GM19043 (cell line): ENCODE results near the gene OR4P4.

Experiments used
- ATAC-seq: cut with Tn5 transposase; IDR thresholded peaks from one replicate; pipeline ENCODE4 v1.9.1; 2021; ENCODE audit warnings: low read depth; ENCODE audit not compliant: unreplicated experiment

The OR4P4 gene

GRCh38 chr11:55634813-55635212 is at the start of gene OR4P4:
OR4P4 (plus strand) TSS chr11:55635113.
- no peak for ATAC-seq

DNA sequence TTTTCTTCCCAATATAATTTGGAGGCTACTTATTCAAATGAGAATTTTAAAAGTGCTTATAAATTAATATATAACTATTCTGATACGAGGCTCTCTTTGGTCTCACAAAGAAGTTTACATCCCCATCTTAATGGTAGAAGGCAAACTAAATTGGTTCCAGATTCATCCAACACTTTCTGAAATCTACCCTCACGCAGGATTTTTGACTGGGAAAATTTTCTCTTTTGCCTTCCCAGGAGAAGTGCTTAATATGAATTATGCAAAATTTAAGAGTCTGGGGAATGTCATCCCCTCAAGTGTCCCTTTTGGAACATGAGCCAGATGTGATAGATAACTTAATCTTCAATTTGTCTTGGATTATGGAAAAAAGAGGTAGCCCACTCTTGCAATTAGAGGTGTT is 27.4 kb upstream of the OR4P4 start, which contains the start of gene OR4C11:
Gene OR4C11 (minus strand): TSS at position 101 of the 400 bp plus-strand sequence. CDS start 3,272 bp downstream, outside the sequence.
- no peak for ATAC-seq

DNA sequence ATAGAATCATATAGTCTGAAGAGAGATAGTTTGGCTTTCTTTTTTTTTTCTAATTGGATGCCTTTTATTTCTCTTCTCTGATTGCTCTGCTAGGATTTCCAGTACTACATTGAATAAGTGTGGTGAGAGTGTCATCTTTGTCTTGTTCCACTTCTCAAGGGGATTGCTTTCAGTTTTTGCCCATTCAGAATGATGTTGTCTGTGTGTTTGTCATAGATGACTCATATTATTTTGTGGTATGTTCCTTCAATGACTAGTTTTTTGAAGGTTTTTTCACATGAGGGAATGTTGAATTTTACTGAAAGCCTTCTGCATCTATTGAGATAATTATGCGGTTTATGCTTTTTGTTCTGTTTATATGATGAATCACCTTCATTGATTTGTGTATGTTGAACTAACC is 10.4 kb upstream of the OR4P4 start:
- no peak for ATAC-seq

DNA sequence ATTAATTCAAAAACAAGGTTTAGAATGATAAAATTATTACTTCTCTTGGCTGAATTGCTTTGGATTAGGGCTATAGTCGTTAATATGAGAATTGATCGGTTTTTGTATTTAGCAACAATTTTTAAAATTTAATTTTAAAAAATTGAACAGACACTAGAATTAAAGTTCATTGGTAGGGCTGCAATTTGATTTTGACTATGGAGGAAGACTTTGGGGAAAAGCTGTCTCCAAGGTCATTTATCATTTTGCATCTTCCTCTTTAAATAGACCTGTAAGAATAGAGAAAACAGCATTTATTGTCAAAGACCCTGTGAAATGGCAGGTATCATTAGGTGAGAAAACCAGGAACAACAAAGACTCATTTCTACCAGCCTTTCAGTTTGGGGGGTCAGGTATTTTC is 13.1 kb downstream of the OR4P4 start, which contains the start of gene OR4S2:
Gene OR4S2 (plus strand): TSS at position 301 of the 400 bp plus-strand sequence. CDS start 2,577 bp downstream, outside the sequence.
- ATAC-seq, result no peak

DNA sequence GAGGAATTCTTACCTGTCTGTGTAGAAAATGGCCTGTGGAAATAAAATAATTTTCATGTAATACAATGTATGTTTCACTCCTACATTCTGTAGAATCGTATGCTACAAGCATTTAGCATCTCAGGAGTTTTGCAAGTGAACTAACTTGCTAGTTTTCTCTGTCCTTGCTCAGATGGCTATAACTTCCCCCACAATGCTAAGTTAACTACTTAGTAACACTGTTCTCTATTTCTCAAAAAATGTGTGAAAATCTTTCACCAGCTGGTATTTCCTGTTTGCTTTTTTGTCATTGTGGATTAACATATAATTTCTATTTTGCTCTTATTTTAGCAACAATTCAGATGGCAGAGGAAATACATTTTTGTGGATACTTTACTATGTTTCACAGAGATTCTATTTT is 17.6 kb downstream of the OR4P4 start:
- no peak for ATAC-seq

- ATAC-seq, result no peak
These were observed 20.2 kb downstream of the OR4P4 start for GRCh38 chr11:55655096-55655495.

DNA sequence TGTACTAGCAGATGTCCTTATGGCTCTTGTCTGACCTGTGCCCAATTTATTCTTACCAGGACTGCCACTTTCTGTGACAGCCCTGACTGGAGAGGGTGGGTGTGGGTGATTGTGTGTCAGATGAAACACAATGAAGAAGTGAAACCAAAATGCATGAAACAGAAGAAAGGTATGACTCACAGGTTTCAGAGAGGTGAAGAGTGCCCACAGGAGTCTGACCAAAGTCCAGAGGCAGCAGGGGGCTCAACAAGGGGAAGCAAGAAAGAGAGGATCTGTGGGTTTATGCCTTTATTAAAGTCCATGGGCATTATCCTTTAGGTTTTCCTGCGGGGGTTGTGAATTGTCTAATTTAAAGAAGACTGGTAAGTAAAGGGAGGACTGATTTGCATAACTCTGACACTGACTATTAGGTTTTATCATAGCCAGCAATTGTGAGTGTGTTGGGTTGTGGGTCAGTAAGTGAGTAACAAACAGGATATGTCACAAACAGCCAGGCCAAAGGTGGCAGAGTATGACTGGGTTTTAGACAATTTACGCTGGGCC is 23.2 kb downstream of the OR4P4 start:
- peak; percentile 96 for ATAC-seq

- peak; percentile 18 for ATAC-seq
These were observed 23.7 kb downstream of the OR4P4 start for GRCh38 chr11:55658608-55659007.

DNA sequence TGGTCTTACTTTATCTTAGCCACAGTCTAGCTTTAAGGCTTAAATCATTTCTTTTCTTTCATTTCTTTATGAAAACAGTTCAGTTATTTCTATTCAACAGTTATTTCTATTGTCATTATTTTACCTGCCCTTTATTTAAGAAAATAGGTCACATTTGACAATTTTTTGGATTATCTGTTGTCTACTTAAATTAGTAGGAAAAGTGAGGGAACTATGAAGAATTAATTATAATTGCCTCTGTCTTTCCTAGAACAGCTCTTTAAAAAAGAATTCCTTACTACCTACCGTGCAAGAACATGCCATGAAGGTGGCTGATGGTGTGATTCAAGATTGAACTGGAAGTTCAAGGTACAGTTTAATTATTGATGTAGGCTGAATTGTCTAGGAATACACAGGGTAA is 27.0 kb downstream of the OR4P4 start, which contains the start of gene OR4C6:
Gene OR4C6 (plus strand): TSS at position 301 of the 400 bp plus-strand sequence. CDS start 2,966 bp downstream, outside the sequence.
- no peak for ATAC-seq

DNA sequence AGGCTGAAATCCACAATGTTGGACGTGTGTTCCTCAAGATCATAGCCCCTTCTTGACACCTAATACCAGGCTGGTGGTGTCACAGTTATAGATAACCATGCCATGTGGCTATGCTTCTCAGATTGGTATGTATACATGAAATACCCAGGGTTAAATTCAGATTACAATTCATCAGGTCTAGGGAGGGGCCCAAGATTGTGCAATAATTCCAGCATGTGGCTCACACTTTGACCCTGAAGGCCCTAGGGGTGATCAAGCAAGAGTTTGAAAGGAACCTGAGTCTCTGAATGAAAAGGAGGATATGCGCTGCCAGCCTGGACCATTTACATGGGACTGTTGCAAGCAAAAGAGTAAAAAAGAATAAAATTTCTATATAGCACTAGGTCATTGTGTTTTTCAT is 34.5 kb downstream of the OR4P4 start:
- ATAC-seq, result no peak

GRCh38 chr11:55673860-55674259 is 38.9 kb downstream of the OR4P4 start:
- no peak for ATAC-seq
